Adipose tissue (tissue), 3 donors: ENCODE measurements around the gene CELF4. TPM values are rescaled to one million over a fixed set of nuclear protein-coding genes. Genes with fewer than 3 reads are reported as not detected.

Experiments used
- H3K27ac ChIP-seq: one replicate; pipeline ENCODE4 v1.5.1; 2013; ENCODE audit warnings: low read depth, low read length
- WGBS, 3 donors: extraction: QIAGEN DNeasy Blood & Tissue Kit; methylation state at CpG; one replicate each; pipeline ENCODE4 v1.1.7; 2013; 5-methylcytosine and 5-hydroxymethylcytosine counted together
- polyA plus RNA-seq, 3 donors: library from polyadenylated mRNA; stranded (reverse); fragments of 200-250 nt; gene quantifications; one replicate each; pipeline ENCODE4 v1.2.3, GENCODE V29; 2013
- donor health status: healthy with polysubstance abuse.
- donor health status: Bipolar disorder and iron deficiency.
- donor health status: healthy.

CELF4 gene
- polyA plus RNA-seq, 3 donors = 0.07 to 2.0 (median 0.67) TPM

GRCh38 chr18:37394610-37394965 lies 171.0 kb downstream of the CELF4 start:
- 55 to 63% (median 63%) methylated on average over 5 of the region's 5 CpGs for WGBS, 3 donors
- no peak overlapping the region for H3K27ac ChIP-seq

DNA sequence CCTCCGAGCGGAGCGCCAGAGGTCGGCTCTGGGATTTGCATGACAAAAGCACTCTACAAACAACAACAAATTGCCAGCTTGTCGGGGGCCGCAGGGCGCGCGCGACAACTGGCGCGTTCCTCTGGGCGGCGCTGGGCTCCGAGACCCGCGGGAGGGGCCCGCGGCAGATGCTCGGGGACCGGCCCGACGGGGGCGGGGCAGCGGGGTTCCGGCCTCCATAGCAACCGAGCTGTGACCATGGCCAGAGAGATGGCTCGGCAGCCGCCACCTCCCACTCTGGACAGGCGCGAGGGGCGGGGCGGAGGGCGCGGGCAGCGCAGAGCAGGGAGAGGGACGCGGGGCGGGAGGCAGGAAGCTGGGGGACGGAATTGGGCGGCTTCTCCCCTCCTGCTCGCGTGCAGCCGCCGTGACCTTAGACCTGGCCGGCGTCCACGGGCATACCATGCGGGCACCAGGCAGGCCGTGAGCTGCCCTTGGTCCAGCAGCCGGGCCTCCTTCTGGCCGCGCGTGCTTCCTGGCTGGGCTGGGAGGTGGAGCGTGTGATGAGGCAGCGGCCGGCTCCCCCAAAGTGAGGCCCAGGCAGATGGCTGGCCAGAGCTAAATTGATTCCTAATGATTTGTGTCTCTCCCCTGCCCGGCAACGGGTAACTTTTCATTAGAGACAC lies 171.5 kb downstream of the CELF4 start:
- WGBS, 3 donors = 1 to 2% (median 2%) methylated on average over 52 to 59 of the region's 59 CpGs
- H3K27ac ChIP-seq = no peak overlapping the region

GRCh38 chr18:37393221-37393827 lies 172.3 kb downstream of the CELF4 start:
- H3K27ac ChIP-seq = no peak overlapping the region
- WGBS, 3 donors = 18 to 30% (median 28%) methylated on average over 6 of the region's 6 CpGs

- WGBS, 3 donors = 55 to 82% (median 80%) methylated on average over 3 of the region's 3 CpGs
- H3K27ac ChIP-seq = no peak overlapping the region
Observed at GRCh38 chr18:37392648-37393047, 172.9 kb downstream of the CELF4 start.

DNA sequence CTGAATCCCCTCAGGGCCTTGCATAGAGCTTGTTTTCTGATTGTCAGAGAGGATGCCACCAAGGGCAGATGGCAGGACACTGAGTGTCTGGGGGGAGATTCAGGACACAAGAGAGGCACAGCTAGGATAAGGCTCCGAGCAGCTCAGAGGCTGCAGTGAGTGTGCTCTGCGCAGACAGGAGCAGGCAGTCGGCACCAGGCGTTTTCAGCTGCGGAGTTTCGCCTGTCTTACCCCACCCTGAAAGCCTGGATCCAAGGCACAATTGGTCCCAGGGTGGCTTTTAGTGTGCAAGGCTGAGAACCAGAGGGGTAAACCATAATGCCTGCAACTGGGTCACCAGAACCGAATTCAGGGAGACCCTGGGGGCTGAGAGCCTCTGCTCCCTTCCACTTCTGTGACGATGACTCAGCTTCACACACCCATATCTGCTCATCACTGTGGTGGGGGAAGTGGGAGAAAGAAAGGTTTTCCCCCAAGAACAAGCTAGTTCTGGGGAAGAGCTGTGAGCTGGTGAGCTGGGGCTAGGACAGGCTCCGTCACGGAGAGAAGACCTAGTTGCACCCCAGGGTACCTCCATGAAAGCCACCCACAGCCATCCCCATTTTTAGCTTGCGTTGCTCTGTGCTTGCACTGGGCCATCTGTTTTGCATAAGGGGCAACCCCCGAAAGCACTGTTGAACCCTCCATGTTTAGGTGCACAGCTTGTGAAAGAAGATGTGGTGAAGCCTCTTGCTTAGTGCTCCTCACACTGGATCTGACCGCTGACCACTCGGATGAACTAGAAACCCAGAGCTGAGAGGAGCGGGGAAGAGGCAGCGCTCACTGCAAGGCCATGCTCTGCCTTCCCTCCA lies 173.7 kb downstream of the CELF4 start:
- WGBS, 3 donors = 84 to 88% (median 88%) methylated on average over 16 of the region's 16 CpGs
- no peak overlapping the region for H3K27ac ChIP-seq

DNA sequence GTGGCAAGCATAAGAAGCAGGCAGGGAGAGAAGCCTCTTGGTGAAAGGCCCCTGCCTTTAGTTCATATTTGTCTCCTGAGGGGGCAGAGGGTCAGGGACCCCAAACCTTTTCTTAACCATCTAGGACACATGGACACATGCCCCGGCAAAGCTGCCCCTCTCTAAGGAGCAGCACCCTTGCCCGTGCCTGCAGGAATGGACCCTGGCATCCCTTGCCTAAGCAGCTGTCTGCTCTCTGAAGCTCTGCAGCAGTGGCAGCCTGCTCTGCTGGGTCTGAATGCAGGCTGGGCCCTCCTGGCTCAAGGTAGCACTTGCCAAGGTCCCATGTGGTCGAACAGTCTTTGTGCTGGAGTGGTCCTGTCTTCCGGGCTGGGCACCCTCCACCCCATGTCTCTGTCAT lies 174.4 kb downstream of the CELF4 start:
- WGBS, 3 donors = 81 to 83% (median 82%) methylated on average over 4 of the region's 4 CpGs
- H3K27ac ChIP-seq = no peak overlapping the region

- WGBS, 3 donors = 47 to 91% (median 85%) methylated on average over 8 to 11 of the region's 11 CpGs
- no peak overlapping the region for H3K27ac ChIP-seq
Observed at GRCh38 chr18:37390687-37391086, 174.9 kb downstream of the CELF4 start.

- 89 to 97% (median 94%) methylated on average over 19 of the region's 19 CpGs for WGBS, 3 donors
- no peak overlapping the region for H3K27ac ChIP-seq
Observed at GRCh38 chr18:37389684-37390368, 175.8 kb downstream of the CELF4 start.

DNA sequence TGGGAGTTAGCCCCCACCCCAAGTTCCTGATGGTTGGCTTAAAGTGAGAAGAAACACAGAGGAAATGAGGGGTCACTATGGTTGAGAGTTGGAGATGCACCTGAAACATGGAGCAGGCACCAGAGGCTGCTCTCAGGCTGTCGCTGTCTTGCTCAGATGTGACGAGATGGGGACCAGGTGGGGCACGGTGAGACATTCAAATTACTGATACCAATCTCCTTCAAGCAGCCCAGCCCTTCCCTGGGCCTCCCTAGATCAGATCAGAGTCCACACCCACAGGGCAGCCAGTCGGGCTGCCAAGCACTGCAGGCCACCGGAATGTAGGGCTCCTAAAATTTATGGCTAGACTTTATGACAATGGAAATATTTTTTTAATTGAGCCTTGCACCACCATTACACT lies 176.6 kb downstream of the CELF4 start:
- H3K27ac ChIP-seq = no peak overlapping the region
- WGBS, 3 donors = 67 to 90% (median 72%) methylated on average over 5 of the region's 5 CpGs

GRCh38 chr18:37388413-37388812 lies 177.2 kb downstream of the CELF4 start:
- WGBS, 3 donors = 61 to 85% (median 63%) methylated on average over 5 of the region's 5 CpGs
- H3K27ac ChIP-seq = no peak overlapping the region

- WGBS, 3 donors = 82 to 86% (median 85%) methylated on average over 9 of the region's 9 CpGs
- no peak overlapping the region for H3K27ac ChIP-seq
Observed at GRCh38 chr18:37385846-37386778, 179.5 kb downstream of the CELF4 start.

GRCh38 chr18:37383846-37384595 lies 181.6 kb downstream of the CELF4 start:
- 35 to 50% (median 47%) methylated on average over 17 of the region's 17 CpGs for WGBS, 3 donors
- H3K27ac ChIP-seq = no peak overlapping the region

- H3K27ac ChIP-seq = no peak overlapping the region
- WGBS, 3 donors = 46 to 62% (median 51%) methylated on average over 8 of the region's 8 CpGs
Observed at GRCh38 chr18:37383036-37383785, 182.4 kb downstream of the CELF4 start.

GRCh38 chr18:37381554-37381953 lies 184.0 kb downstream of the CELF4 start:
- WGBS, 3 donors = 75 to 86% (median 82%) methylated on average over 2 of the region's 2 CpGs
- no peak overlapping the region for H3K27ac ChIP-seq

GRCh38 chr18:37380546-37381110 lies 185.0 kb downstream of the CELF4 start:
- H3K27ac ChIP-seq = no peak overlapping the region

- H3K27ac ChIP-seq = no peak overlapping the region
- 60 to 74% (median 60%) methylated on average over 11 of the region's 11 CpGs for WGBS, 3 donors
Observed at GRCh38 chr18:37378336-37379010, 187.1 kb downstream of the CELF4 start.
